Lower leg skin (tissue), 4 donors: ENCODE measurements around the gene MRRF. TPM values are rescaled to one million over a fixed set of nuclear protein-coding genes. Genes with fewer than 3 reads are reported as not detected.

Experiments used
- DNase-seq, 2 donors: peaks; one replicate each; pipeline ENCODE4 v3.0.0-alpha.2; 2019; ENCODE audit warnings: low spot score in 2 of 2
- H3K4me3 ChIP-seq: fragments of 200-600 bp; sonication (generic); 2 replicates; pipeline ENCODE4 v1.5.1; 2017; ENCODE audit warnings: mild to moderate bottlenecking, low read depth; ENCODE audit not compliant: poor library complexity, severe bottlenecking
- POLR2A ChIP-seq, 2 donors: fragments of 450-650 bp; IDR thresholded peaks; one replicate each; pipeline ENCODE4 v1.6.1; 2016 to 2017; ENCODE audit warnings: antibody characterized with exemption in 2 of 2, mild to moderate bottlenecking in 1 of 2, moderate library complexity in 1 of 2
- WGBS, 2 donors: methylation state at CpG; one replicate each; pipeline ENCODE4 v1.1.5; 2018; 5-methylcytosine and 5-hydroxymethylcytosine counted together
- intact Hi-C: fragments of 100-400 bp; cut with DNase I; formaldehyde crosslinking; loops from one replicate; pipeline ENCODE4 v1.15.0; 2023; ENCODE audit warnings: low total_unique reads
- total RNA-seq, 4 donors: library from RNA; depleted of rRNA; stranded (reverse); fragments of >200 nt; gene quantifications; one replicate each; pipeline ENCODE4 v1.1.0, GENCODE V29; 2016
- TF ChIP-seq, protein P1 (sequence below), 3 donors: fragments of 450-650 bp; IDR thresholded peaks; one replicate each; pipeline ENCODE4 v1.5.1; 2016; ENCODE audit warnings: antibody characterized with exemption in 3 of 3, mild to moderate bottlenecking in 3 of 3, moderate library complexity in 2 of 3

Gene MRRF, protein sequence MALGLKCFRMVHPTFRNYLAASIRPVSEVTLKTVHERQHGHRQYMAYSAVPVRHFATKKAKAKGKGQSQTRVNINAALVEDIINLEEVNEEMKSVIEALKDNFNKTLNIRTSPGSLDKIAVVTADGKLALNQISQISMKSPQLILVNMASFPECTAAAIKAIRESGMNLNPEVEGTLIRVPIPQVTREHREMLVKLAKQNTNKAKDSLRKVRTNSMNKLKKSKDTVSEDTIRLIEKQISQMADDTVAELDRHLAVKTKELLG
- 10 to 100 TPM; 30.8 to 56.3 (median 39.9) TPM for total RNA-seq

DNA sequence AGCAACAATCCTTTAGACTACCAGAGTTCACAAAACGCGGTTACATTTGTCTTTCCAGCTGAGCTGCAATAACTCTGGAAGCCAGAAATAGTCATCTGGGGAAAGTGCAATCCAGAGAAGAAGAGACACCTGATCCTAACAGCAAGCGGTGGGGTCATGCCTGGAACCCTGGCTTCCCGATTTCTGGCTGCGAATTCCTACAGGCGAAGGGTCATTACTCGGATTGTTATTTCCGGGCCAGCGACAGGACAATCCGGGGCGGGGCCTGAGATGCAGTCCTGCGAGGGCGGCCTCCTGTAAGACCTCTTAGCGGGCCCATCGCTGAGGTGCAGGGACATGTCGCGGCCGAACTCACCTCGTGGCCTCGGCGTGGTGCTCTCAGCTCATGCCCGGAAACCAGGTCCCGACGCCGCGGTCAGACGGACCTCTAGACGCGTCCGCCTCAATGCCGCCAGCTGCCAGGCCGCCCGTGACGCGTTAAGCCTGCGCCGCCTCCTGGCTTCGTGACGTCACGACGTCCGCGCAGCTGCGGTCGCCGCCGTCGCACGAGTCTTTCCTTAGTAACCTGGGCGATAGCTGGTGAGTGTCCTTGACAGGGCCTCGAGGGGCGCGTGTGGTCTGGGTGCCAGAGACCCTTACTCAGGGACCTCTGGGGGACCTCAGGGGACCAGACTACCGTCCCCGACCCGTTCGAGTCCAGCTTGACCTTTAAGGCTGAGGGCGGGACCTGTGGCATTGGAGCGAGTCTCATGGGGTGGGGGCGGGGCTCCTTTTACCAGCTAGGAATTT, at the start of gene MRRF, which contains the start of gene RBM18:
Gene MRRF (plus strand): TSS at position 523 of the 789 bp plus-strand sequence. CDS start 6,010 bp downstream, outside the sequence.
Gene RBM18 (minus strand): TSS at position 481 of the 789 bp plus-strand sequence. CDS start 3,348 bp downstream, outside the sequence.
- H3K4me3 ChIP-seq, result peak within 1 kb of the TSS; percentile 61
- intact Hi-C loops, result no loop called here
- TF ChIP-seq, protein P1, sequence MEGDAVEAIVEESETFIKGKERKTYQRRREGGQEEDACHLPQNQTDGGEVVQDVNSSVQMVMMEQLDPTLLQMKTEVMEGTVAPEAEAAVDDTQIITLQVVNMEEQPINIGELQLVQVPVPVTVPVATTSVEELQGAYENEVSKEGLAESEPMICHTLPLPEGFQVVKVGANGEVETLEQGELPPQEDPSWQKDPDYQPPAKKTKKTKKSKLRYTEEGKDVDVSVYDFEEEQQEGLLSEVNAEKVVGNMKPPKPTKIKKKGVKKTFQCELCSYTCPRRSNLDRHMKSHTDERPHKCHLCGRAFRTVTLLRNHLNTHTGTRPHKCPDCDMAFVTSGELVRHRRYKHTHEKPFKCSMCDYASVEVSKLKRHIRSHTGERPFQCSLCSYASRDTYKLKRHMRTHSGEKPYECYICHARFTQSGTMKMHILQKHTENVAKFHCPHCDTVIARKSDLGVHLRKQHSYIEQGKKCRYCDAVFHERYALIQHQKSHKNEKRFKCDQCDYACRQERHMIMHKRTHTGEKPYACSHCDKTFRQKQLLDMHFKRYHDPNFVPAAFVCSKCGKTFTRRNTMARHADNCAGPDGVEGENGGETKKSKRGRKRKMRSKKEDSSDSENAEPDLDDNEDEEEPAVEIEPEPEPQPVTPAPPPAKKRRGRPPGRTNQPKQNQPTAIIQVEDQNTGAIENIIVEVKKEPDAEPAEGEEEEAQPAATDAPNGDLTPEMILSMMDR (IDR thresholded peaks at IDR 0.05), result no peak
- TF ChIP-seq POLR2A (IDR thresholded peaks at IDR 0.05), result peak in 1 of 2 donors; percentile 56
- WGBS, 2 donors, result 0% methylated on average over 22 to 29 of the region's 60 CpGs
- peak; percentile 89 to 98 for DNase-seq

DNA sequence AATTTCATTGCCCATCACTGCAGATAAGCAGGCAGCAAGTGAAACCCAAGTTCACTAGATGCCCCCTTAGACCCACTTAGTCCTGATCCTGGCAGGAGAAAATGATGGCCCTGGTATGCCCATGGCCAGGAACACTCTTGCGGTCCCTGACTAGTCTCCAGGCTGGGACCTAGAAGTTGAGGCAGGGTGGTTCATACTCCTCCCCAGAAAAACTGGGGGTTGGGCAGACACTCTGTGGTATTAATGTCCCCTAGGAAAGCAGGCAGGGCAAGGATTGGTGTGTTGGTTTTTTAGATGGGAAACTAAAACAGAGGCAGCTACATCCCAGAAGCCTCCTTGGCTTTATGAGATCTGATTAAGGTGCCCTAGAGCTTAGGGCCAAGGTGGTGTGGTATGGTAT, 49.0 kb upstream of the MRRF start:
- H3K4me3 ChIP-seq, result no peak overlapping the region
- DNase-seq, result no peak
- TF ChIP-seq, protein P1 (IDR thresholded peaks at IDR 0.05), result no peak
- TF ChIP-seq POLR2A (IDR thresholded peaks at IDR 0.05), result no peak
- intact Hi-C loops, result no loop called here
- WGBS, 2 donors, result 92 to 100% methylated on average over 1 of the region's 1 CpG

DNA sequence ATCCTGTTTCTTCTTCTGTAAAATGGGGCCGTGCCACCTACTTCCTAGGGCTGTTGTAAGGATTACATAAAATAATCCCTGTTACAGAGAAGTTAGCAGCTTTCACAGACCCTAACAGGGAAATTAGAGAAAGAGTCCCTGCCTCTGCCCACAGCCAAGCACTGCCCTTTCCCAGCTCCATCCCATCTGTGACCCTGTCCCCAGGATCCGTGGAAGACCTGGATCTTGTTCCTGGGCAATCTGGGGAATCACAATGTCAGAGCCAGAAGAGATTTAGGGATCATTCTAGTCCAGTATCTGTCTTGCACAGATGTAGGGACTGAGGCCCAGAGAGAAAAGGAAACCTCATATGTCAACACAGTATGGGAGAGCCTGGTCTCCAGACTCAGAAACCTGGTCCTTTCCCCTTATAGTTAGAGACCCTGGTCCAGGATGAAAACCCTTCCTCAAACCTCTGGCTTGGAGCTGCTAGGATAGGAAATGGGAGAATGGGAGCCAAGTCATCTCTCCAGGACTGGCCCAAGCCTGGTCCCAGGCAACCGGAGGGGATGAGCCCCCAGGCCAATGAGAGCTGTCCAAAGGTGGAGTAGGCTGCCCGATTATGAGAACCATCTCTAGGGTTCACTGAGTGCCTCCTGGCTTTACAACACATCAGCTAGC, 48.4 kb upstream of the MRRF start:
- H3K4me3 ChIP-seq, result no peak overlapping the region
- WGBS, 2 donors, result 64 to 68% methylated on average over 4 of the region's 4 CpGs
- no peak for DNase-seq
- intact Hi-C loops, result no loop called here
- no peak for TF ChIP-seq POLR2A (IDR thresholded peaks at IDR 0.05)
- TF ChIP-seq, protein P1 (IDR thresholded peaks at IDR 0.05), result no peak

DNA sequence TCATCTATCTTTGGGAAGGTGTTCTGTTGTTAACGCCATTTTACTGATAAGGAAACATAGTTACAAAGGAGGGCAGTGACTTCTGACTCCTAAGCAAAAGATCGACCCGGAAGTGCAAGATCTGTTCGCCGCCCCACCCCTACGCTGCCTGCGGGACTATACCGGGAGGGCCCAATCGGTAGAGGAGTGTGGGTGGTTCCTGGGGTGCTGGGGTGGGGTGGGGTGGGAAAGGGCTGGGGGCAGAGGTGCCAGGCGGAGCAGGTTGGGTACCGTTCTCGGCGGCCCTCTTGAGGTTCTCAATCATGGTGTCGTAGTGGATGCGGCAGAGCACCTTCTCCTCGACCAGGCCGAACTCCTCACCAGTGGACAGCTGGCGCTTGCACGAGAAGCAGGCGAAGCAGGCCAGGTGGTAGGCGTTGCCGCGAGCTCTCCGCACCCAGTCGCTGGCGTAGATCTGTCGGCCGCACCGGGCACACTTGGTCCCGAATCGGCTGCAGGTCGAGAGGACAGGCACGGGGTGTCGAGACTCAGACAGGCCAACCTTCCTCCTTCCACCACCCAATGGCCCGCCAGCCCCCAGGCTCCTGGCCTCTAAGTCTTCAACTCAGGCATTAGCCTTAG, 47.8 kb upstream of the MRRF start:
- no peak for TF ChIP-seq POLR2A (IDR thresholded peaks at IDR 0.05)
- TF ChIP-seq, protein P1 (IDR thresholded peaks at IDR 0.05), result no peak
- 48 to 59% methylated on average over 34 to 35 of the region's 35 CpGs for WGBS, 2 donors
- no peak overlapping the region for H3K4me3 ChIP-seq
- DNase-seq, result peak in 1 of 2 donors; percentile 72
- intact Hi-C loops, result no loop called here

DNA sequence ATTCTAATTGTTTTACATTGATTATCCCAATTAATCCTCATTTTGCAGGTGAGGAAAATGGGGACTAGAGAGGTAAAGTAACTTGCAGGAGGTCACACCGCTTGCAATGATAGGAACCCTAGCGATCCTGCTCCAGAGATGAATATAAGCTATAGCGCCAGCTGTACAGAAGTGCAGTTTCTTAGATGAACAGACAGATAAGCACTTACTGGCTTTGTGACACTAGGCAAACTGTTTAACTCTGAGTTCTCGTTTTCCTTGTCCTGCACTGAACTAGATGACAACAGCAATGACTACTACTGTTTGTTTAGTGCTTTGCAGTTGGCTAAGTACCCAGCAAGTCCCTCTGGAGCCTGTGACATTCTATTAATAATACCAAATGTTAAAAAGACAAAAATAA, 47.0 kb upstream of the MRRF start:
- TF ChIP-seq, protein P1 (IDR thresholded peaks at IDR 0.05), result no peak
- TF ChIP-seq POLR2A (IDR thresholded peaks at IDR 0.05), result no peak
- H3K4me3 ChIP-seq, result no peak overlapping the region
- WGBS, 2 donors, result 55% methylated on average over 4 of the region's 4 CpGs
- no peak for DNase-seq
- intact Hi-C loops, result no loop called here
